ENCODE measurements around the gene PMEPA1.
"Not testable (repeated sequence)": the region's sequence is repeated elsewhere in the genome, so short reads cannot be mapped to it uniquely, and the experiment has no call there.

The PMEPA1 gene

GRCh38 chr20:57647933-57648785 lies 61.7 kb downstream of the PMEPA1 start:
- DNase-seq: no peak

- no peak for DNase-seq
These were observed 62.5 kb downstream of the PMEPA1 start for GRCh38 chr20:57647006-57647932.

DNA sequence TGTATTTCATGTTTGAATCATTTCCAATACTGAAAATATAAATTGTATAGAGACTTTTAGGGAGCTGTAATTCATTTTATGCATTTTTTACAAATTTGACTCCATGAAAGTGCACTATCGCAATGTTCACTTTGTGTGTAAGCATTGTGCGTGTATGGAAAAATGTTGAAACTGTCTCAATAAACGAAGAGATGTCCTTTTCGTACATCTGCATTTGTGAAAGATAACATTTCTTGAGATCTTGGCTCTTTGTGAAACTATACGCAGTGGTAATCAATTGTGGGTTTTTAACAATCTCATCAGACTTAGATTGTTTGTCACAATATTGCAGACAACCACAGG lies 70.9 kb downstream of the PMEPA1 start:
- no peak for DNase-seq

DNA sequence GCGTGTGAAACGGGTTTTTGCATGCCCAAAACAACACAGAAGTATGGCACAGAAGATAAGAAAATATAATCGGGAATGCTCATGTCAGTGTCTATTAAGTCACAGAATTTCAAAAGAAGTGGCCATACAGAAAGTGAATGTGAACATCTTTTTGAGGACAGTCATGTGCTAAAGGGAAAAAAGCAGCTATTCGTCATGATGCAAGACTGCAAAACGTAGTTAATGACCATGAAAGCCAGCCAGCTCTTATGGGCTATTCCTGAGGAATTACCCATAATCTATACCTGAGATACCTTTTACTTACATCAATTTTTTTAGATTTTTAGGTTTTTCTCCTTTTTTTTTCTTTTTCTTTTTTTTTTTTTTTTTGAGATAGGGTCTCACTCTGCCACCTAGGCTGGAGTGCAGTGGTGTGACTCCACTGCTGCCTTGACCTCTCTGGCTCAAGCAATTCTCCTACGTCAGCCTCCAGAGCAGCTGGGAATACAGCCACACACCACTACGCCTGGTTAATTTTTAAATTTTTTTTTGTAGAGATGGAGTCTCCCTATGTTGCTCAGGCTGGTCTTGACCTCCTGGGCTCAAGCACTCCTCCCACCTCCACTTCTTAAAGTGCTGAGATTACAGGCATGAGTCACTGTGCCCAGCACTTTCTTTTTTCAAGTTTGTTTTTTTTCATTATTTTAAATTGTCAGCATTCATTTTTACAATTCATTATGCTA lies 71.5 kb downstream of the PMEPA1 start:
- no peak for DNase-seq

DNA sequence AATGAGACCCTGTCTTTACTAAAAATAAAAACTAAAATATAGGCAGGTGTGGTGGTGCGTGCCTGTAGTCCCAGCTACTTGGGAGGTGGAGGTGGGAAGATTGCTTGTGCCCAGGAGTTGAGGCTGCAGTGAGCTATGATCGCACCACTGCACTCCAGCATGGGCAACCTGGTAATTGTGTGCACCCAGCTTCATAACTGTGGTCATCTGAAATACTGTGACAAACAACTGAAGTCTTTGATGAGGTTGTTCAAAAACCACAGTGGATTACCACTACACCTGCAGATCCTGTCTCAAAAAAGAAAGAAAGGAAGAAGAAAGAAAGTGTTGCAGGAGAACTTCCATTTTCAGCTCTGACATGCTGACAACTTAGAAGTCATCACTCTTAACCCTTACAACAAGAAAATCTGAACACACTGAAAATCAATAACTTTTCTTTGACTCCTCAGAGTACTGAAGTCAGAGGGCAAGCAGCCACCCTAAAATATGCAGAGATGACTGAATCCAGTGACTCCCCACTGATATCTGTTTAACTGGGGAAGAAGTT lies 75.8 kb downstream of the PMEPA1 start:
- no peak for DNase-seq

DNA sequence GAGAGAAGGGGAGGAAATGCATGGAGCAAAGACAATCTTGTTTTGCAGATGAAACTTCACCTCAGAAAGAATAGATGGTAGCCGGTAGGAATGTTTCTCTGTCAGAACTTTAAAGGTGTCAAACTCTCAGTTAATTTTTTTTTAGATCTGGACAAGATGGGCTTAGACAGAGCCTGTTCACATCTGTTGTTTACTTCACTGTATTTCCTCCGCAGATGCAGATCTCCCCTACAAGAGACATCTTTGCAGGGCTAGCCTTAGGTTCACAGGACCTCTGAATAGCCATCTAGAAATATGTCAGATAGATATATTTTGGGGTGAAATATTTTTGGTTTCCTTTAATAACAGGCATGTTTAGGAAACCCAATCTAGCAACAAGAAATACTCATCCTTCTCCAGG lies 77.5 kb downstream of the PMEPA1 start:
- DNase-seq: no peak

- no peak for DNase-seq
These were observed 79.8 kb downstream of the PMEPA1 start for GRCh38 chr20:57630061-57630460.

- DNase-seq: not testable (repeated sequence)
These were observed 80.3 kb downstream of the PMEPA1 start for GRCh38 chr20:57629491-57629901.

DNA sequence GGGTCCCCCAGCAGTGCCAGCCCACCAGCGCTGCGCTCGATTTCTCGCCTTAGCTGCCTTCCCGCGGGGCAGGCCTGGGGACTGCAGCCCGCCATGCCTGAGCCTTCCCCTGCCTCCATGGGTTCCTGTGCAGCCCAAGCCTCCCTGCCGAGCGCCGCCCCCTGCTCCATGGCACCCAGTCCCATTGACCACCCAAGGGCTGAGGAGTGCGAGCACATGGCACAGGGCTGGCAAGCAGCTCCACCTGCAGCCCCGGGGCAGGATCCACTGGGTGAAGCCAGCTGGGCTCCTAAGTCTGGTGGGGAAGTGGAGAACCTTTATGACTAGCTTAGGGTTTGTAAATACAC lies 80.9 kb downstream of the PMEPA1 start:
- DNase-seq: not testable (repeated sequence)

GRCh38 chr20:57628047-57628961 lies 81.5 kb downstream of the PMEPA1 start:
- no peak for DNase-seq

DNA sequence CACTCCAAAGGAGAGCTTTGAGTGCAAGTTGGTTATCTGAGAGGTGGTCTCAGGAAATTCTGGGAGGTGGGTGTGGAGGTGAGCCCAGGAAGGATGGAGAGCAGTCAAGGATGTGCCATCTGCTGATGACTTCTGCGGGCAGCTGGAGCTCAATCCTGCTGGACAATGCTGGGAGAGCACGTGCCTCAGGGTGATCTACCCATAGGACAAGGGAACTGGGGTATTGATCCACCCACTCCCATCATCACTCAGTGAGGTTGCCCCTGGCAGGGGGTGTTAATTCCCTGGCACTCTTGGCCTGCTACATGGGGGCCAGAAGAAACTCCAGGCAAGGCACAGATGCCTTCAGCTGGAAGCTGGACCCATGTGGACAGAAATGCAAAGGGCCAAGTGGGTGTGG lies 82.5 kb downstream of the PMEPA1 start:
- DNase-seq: no peak

DNA sequence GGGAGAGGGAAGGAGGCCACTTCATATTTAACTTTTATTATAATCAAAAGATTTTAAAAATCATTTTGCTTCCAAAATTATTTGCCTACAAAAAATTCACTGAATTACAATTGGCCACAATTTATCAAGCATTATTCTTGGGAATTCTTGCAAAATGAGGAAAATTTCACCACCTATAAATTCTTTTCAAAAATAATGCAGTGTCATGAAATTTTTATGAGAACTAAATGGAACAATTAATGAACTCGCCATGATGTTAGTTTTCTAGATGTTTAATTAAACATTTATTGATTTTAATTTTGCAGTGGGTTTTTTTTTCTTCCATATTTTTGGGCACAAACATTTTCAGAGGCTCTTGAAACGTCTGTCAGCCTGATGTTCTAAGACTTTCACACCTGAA lies 83.8 kb downstream of the PMEPA1 start:
- DNase-seq: no peak

GRCh38 chr20:57625181-57625958 lies 84.4 kb downstream of the PMEPA1 start:
- no peak for DNase-seq

DNA sequence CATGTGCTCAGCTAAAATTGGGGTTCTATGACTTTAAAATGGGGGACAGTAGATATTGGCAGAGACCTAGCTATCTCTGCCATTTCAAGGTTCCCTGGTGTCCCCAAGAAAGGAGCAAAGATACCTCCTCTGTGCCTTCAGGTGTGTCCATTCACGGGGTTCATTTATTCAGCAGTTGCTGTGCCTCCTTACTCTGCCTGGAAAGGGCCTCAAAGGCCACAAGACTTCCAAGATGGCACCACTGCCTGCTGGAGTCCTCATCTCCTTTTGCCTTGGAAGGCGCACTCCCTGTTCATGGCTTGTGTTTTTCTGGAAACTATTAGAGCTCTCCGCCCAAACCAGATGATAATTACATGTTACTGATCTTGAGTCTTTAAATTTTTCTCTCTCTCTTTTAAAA lies 85.7 kb downstream of the PMEPA1 start:
- DNase-seq: no peak

GRCh38 chr20:57622579-57623381 lies 87.0 kb downstream of the PMEPA1 start:
- DNase-seq: peak; percentile 43

DNA sequence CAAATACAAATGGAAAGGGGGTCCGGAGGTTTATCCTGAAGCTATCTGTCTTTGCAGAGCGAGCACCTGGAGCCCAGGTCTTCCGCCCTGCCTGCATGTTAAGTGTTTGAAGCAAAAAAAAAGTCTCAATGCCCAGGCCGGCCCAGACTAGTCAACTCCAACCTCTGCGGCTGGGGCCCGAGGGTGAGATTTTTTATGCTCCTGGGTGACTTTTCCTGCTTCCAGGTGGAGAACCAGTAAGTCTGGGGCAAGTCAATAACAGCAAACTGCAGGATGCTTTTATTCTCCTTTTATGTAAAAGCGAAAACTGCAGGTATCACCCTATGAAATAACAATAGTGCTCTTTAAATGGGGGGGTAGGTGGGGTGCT lies 87.6 kb downstream of the PMEPA1 start:
- no peak for DNase-seq

DNA sequence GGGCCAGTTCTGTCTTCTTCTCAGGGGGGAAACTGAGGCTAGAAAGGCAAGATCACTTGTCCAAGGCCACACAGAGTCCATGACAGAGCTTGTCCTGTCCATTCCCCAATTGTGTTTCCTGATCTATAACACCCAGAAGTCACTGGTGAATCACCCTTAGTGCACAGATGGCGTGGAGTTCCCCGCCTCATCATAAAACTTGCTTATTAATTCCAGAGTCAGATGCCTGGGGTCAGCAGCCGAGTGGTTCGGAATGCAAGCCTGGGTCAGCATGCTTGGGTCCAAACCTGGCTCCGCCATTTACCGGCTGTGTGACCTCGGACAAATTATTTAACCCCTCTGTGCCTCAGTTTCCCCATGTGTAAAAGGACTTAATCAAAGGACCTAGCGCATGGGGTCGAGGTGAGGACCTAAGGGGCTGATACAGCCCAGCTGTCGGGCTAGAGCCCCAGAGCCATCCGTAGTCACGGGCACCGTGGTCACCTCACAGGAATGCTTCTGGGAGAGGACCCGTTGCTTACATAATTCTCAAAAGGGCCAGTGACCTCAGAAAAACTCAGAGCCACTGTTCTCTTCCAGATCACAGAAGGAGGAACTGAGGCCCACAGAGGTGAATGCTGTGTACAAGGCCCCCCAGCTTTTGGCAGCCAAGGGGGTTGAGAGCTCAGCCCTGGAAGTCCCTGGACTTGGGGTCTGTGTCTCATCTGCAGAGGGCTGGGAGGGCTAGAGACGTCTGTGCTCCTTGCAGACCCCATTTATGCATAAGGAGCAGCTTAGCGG lies 88.2 kb downstream of the PMEPA1 start:
- no peak for DNase-seq

- no peak for DNase-seq
These were observed 88.8 kb downstream of the PMEPA1 start for GRCh38 chr20:57620999-57621398.

DNA sequence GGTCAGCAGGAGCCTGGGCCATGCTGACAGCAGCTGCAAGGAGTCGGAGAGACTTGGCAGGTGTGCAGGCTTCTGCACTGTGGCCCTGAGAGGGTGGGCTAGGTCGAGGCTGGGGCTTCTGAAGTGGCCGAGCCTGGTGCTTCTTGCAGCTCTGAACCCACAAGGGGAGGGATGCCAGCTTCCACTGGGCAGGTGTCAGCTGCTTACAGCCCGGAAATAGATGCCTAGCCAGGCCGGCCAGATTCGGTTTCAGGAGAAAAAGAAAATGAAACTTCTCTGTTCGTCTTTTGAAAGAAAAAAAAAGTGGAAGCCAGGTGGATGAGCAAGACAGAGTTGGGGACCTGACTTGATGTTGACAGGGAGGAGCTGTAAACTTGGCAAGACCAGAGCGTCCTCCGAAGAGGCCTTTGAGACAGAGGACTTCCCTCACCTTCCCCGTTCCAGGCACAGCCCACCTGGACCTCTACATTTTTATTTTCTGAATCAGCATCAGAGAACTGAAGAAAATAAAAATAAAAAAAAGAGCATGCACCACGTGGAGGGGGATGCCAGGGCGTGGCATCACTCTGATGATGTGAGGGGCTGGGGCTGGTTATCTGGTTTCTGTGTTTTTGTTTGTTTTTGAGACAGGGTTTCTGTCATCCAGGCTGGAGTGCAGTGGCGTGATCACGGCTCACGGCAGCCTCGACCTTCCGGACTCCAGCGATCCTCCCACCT lies 89.4 kb downstream of the PMEPA1 start, which contains the start of gene ZBP1:
TSS of gene ZBP1 (minus strand) at position 153 of the 717 bp plus-strand sequence. CDS start at position 22, 131 bp downstream.
- DNase-seq: no peak
